Panc1 (cell line): ENCODE data around the gene LRRC3. TPM values are rescaled to one million over a fixed set of nuclear protein-coding genes. Genes with fewer than 3 reads are reported as not detected.

Source experiments
- ATAC-seq: fragments of 200-7000 bp; cut with Tn5 transposase; 2 replicates; pipeline ENCODE4 v1.9.1; 2020; ENCODE audit warnings: mild to moderate bottlenecking, moderate library complexity
- BruUV-seq: library from RNA; stranded (reverse); fragments of 400-500 nt; replicated peaks from 2 replicates; lab custom pipeline; 2021; lab: Mats Ljungman, UMichigan
- CTCF ChIA-PET: fragments of 300-600 bp; sonication (Branson Sonifier 250); formaldehyde crosslinking; loops from one replicate; lab custom pipeline; 2022; ENCODE audit warnings: antibody characterized with exemption; lab: Charles Lee
- POLR2A ChIA-PET: fragments of 300-600 bp; sonication (Branson Sonifier 250); formaldehyde crosslinking; loops from one replicate; lab custom pipeline; 2022; ENCODE audit warnings: antibody characterized with exemption; lab: Charles Lee
- DNase-seq: peaks from one replicate; pipeline ENCODE4 v3.0.0-alpha.2; 2010; ENCODE audit warnings: low read depth, low spot score
- H3K27ac ChIP-seq: 2 replicates; pipeline ENCODE4 v1.5.1; 2011; ENCODE audit warnings: mild to moderate bottlenecking, low read length, inconsistent platforms
- H3K27me3 ChIP-seq: fragments of 200-500 bp; sonication (Bioruptor generic); 2 replicates; pipeline ENCODE4 v1.6.0; 2014; ENCODE audit warnings: low read length, inconsistent platforms; ENCODE audit not compliant: control insufficient read depth, insufficient read depth
- H3K36me3 ChIP-seq: fragments of 200-500 bp; sonication (Bioruptor generic); 2 replicates; pipeline ENCODE4 v1.5.1; 2014; ENCODE audit warnings: inconsistent platforms, mild to moderate bottlenecking, low read length, moderate library complexity; ENCODE audit not compliant: control insufficient read depth, insufficient read depth
- H3K4me1 ChIP-seq: 2 replicates; pipeline ENCODE4 v1.5.1; 2011; ENCODE audit warnings: inconsistent platforms, mild to moderate bottlenecking, low read length, moderate library complexity; ENCODE audit not compliant: control insufficient read depth, insufficient read depth
- H3K4me3 ChIP-seq, 2 experiments: 2 replicates each; pipeline ENCODE4 v1.5.1; 2011 to 2012; ENCODE audit warnings: low read depth in 2 of 2, low read length in 2 of 2, mild to moderate bottlenecking in 2 of 2, inconsistent platforms in 1 of 2, moderate library complexity in 1 of 2
- H3K9me3 ChIP-seq: fragments of 200-500 bp; sonication (Bioruptor generic); 2 replicates; pipeline ENCODE4 v1.5.1; 2014; ENCODE audit warnings: low read depth, mild to moderate bottlenecking, inconsistent platforms, low read length, moderate library complexity; ENCODE audit not compliant: control insufficient read depth, insufficient read depth
- POLR2AphosphoS5 ChIP-seq: IDR thresholded peaks from 2 replicates; pipeline ENCODE4 v1.6.1; 2012; ENCODE audit warnings: mild to moderate bottlenecking, low read depth, low read length, moderate library complexity
- SIN3A ChIP-seq: IDR thresholded peaks from 2 replicates; pipeline ENCODE4 v1.6.1; 2012; ENCODE audit warnings: low read depth, mild to moderate bottlenecking, low read length, moderate library complexity, borderline replicate concordance; ENCODE audit not compliant: insufficient read depth
- TCF7L2 ChIP-seq: IDR thresholded peaks from 2 replicates; pipeline ENCODE4 v1.6.1; 2011; ENCODE audit warnings: mild to moderate bottlenecking, low read depth, low read length, inconsistent platforms
- in situ Hi-C: cut with HindIII; loops from 2 replicates; pipeline ENCODE4 v1.10.0; 2016; ENCODE audit warnings: low sequenced_read_pairs, low pct_unique_long_range_greater_than_20kb
- intact Hi-C: fragments of 100-400 bp; cut with micrococcal nuclease; formaldehyde crosslinking; loops from one replicate; pipeline ENCODE4 v1.10.0; 2022; ENCODE audit not compliant: unreplicated experiment
- total RNA-seq: library from RNA; stranded (reverse); gene quantifications from one replicate; pipeline ENCODE4 v1.2.1, GENCODE V29; 2021; ENCODE audit not compliant: unreplicated experiment
- TF ChIP-seq, protein P1 (sequence below): fragments of 450-650 bp; IDR thresholded peaks from 2 replicates; pipeline ENCODE4 v1.5.1; 2017; ENCODE audit warnings: mild to moderate bottlenecking
- TF ChIP-seq, protein P2 (sequence below), 2 experiments: IDR thresholded peaks; 2 replicates each; pipeline ENCODE4 v1.6.1; 2011 to 2012; ENCODE audit warnings: low read depth in 2 of 2, control low read depth in 1 of 2, low read length in 1 of 2, mild to moderate bottlenecking in 1 of 2, moderate library complexity in 1 of 2; ENCODE audit not compliant: insufficient read depth in 1 of 2

LRRC3 gene
- total RNA-seq, 1 experiment from 2014 or later = 3.3 TPM

DNA sequence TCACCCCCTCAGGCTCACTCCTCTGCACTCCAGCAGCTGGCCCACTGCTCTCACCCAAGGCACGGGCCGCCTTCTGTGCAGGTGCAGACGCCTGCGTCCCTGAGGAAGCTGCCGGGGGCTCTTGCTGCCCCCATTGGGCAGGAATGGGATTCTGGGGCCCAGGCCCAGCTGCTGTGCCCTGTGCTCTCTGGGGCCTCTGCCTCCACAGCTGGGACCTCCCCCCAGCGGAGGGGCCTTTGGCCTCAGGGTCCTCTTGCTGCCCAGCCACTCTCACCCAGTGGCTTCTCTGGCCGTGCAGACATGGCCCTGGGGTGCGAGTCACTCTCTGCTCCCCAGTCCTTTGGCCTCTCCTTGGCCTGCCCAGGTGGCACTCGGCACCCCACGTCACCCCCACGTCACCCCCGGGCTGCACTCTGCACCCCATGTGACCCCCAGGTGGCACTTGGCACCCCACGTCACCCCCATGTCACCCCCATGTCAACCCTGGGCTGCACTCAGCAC, 19.1 kb upstream of the LRRC3 start:
- Histone ChIP-seq H3K27me3 (no peaks in the 10 kb centered on the region), H3K4me1 (no peaks in the 10 kb centered on the region), H3K4me3 (no peak overlapping the region), H3K36me3 (no peaks in the 10 kb centered on the region), H3K9me3 (no peaks in the 10 kb centered on the region), H3K27ac (no peak overlapping the region)
- in situ Hi-C loops (no loop called here), intact Hi-C loops (no loop called here)
- ATAC-seq = no peak
- no TSS peak for BruUV-seq
- DNase-seq = no peak
- CTCF ChIA-PET = no interaction called here
- TF ChIP-seq TCF7L2 = no peak
- TF ChIP-seq SIN3A = no peak
- TF ChIP-seq, protein P1, sequence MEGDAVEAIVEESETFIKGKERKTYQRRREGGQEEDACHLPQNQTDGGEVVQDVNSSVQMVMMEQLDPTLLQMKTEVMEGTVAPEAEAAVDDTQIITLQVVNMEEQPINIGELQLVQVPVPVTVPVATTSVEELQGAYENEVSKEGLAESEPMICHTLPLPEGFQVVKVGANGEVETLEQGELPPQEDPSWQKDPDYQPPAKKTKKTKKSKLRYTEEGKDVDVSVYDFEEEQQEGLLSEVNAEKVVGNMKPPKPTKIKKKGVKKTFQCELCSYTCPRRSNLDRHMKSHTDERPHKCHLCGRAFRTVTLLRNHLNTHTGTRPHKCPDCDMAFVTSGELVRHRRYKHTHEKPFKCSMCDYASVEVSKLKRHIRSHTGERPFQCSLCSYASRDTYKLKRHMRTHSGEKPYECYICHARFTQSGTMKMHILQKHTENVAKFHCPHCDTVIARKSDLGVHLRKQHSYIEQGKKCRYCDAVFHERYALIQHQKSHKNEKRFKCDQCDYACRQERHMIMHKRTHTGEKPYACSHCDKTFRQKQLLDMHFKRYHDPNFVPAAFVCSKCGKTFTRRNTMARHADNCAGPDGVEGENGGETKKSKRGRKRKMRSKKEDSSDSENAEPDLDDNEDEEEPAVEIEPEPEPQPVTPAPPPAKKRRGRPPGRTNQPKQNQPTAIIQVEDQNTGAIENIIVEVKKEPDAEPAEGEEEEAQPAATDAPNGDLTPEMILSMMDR = no peak
- TF ChIP-seq, protein P2, sequence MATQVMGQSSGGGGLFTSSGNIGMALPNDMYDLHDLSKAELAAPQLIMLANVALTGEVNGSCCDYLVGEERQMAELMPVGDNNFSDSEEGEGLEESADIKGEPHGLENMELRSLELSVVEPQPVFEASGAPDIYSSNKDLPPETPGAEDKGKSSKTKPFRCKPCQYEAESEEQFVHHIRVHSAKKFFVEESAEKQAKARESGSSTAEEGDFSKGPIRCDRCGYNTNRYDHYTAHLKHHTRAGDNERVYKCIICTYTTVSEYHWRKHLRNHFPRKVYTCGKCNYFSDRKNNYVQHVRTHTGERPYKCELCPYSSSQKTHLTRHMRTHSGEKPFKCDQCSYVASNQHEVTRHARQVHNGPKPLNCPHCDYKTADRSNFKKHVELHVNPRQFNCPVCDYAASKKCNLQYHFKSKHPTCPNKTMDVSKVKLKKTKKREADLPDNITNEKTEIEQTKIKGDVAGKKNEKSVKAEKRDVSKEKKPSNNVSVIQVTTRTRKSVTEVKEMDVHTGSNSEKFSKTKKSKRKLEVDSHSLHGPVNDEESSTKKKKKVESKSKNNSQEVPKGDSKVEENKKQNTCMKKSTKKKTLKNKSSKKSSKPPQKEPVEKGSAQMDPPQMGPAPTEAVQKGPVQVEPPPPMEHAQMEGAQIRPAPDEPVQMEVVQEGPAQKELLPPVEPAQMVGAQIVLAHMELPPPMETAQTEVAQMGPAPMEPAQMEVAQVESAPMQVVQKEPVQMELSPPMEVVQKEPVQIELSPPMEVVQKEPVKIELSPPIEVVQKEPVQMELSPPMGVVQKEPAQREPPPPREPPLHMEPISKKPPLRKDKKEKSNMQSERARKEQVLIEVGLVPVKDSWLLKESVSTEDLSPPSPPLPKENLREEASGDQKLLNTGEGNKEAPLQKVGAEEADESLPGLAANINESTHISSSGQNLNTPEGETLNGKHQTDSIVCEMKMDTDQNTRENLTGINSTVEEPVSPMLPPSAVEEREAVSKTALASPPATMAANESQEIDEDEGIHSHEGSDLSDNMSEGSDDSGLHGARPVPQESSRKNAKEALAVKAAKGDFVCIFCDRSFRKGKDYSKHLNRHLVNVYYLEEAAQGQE (IDR thresholded peaks at IDR 0.05; ENCODE audit: insufficient read depth in 1 of 2, low read depth in 2 of 2, low read length in 1 of 2) = no peak
- no peak for TF ChIP-seq POLR2AphosphoS5
- POLR2A ChIA-PET = no interaction called here

DNA sequence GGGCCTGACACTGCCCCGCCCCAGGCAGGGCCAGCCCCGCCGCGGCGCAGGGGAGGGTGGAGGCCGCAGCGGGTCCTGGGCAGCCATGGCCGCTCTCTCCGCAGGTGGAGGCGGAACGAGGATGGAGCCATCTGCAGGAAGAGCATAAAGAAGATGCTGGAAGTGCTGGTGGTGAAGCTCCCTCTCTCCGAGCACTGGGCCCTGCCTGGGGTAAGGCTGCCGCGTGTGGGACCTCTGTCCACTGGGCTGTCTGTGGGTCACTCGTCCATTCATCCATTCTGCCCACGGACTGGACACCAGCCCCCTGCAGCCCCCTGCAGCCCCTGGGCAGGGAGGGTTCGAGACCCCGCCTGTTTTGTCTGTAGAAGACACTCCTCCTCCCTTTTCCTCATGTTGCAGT, 18.4 kb upstream of the LRRC3 start:
- CTCF ChIA-PET = no interaction called here
- in situ Hi-C loops (no loop called here), intact Hi-C loops (no loop called here)
- DNase-seq = no peak
- Histone ChIP-seq H3K27ac (no peak overlapping the region), H3K4me3 (no peak overlapping the region), H3K9me3 (no peaks in the 10 kb centered on the region), H3K4me1 (no peaks in the 10 kb centered on the region), H3K36me3 (no peaks in the 10 kb centered on the region), H3K27me3 (no peaks in the 10 kb centered on the region)
- no peak for ATAC-seq
- POLR2A ChIA-PET = no interaction called here
- no peak for TF ChIP-seq POLR2AphosphoS5
- TF ChIP-seq, protein P2 (IDR thresholded peaks at IDR 0.05; ENCODE audit: insufficient read depth in 1 of 2, low read depth in 2 of 2, low read length in 1 of 2) = no peak
- TF ChIP-seq TCF7L2 = no peak
- TF ChIP-seq, protein P1 = no peak
- TF ChIP-seq SIN3A = no peak
- BruUV-seq = no TSS peak
